GM12801 (cell line): Measurements from ENCODE around the gene ZNF816.

Experiments used
- TF ChIP-seq, protein P1 (sequence below): IDR thresholded peaks from one replicate; pipeline ENCODE4 v1.5.1; 2011; ENCODE audit warnings: control low read depth; ENCODE audit not compliant: insufficient read length; ENCODE audit errors: extremely low read depth

Gene ZNF816

DNA sequence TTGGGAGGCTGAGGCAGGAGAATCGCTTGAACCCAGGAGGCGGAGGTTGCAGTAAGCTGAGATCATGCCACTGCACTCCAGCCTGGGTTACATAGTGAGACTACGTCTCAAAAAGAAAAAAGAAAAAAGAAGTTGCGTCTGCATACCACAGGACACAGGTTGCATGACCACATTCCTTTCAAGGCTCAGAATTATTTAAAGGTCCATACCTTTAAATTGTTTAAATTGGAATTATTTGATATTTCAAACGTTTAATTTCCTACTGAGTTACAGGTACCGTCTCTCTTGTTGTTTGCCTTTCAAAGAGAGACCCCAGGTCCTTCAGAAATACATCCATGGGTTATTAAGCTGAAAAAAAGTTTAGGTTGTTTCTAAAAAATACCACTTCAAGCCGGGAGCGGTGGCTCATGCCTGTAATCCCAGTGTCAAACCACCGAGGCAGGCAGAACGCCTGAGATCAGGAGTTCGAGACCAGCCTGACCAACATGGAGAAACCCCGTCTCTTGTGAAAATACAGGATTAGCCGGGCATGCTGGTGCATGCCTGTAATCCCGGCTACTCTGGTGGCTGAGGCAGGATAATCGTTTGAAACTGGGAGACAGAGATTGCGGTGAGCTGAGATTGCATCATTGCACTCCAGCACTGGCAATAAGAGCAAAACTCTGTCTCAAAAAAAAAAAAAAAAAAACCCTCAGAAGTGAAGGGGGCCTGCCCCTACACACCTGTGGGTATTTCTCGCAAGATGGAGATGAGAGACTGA is 18.6 kb downstream of the ZNF816 start:
- TF ChIP-seq, protein P1, sequence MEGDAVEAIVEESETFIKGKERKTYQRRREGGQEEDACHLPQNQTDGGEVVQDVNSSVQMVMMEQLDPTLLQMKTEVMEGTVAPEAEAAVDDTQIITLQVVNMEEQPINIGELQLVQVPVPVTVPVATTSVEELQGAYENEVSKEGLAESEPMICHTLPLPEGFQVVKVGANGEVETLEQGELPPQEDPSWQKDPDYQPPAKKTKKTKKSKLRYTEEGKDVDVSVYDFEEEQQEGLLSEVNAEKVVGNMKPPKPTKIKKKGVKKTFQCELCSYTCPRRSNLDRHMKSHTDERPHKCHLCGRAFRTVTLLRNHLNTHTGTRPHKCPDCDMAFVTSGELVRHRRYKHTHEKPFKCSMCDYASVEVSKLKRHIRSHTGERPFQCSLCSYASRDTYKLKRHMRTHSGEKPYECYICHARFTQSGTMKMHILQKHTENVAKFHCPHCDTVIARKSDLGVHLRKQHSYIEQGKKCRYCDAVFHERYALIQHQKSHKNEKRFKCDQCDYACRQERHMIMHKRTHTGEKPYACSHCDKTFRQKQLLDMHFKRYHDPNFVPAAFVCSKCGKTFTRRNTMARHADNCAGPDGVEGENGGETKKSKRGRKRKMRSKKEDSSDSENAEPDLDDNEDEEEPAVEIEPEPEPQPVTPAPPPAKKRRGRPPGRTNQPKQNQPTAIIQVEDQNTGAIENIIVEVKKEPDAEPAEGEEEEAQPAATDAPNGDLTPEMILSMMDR = no peak

DNA sequence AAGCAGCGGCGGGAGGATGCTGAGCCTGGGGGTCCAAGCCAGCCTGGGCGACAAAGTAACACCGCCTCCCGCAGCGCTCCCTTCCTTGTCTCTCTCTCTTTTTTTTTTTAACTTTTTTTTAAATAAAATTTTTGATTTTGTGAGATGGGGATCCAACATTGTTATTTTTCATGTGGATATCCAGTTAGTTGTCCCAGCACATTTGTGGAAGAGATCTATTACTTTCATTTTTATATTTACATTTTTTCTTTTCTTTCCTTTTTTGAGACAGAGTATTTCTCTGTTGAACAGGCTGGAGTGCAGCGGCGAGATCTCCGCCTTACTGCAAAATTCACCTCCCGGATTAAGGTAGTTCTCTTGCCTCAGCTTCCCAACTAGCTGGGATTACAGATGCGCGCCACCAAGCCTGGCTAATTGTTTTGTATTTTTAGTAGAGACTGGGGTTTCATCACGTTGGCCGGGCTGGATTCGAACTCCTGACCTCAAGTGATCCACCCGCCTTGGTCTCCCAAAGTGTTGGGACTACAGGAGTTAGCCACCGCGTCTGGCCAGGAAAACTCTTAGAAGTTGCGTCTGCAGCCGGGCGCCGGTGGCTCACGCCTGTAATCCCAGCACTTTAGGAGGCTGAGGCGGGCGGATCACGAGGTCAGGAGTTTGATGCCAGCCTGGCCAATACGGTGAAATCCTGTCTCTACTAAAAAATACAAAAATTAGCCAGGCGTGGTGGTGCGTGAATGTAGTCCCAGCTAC is 19.4 kb downstream of the ZNF816 start:
- TF ChIP-seq, protein P1 = no peak

DNA sequence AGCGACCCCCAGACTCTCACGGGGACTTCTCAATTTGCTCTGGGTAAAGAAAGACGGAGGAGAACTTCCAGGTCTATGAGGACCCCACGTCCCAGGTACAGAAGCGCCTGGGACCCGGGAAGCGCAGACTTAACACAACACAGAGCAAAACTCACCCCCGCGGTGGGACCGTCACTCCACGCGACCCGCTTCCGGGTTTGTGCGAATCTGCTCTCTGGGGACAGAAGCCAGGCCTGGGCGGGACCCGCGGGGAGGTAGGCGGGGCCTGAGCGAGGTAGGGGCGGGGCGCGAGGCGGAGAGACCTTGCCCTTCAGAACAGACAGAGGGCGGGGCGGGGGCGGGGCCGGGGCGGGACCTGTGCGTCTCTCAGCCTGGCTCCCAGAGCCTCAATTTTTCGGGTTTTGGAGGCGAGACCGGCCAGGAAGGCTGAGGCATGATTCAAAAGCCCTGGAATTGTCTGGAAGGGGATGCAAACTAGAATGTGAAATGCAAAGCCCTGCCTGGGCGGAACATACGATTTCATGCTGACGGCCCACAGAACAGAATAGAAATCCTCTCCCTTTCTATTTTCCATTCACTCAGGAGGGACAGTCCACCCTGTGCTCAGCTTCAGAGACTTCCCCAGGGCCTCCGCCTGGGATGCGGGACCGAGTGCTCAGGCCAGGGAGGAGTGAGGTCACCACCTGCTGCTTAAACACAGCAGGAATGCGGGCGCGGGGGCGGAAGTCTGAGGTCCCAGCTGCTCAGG is 20.1 kb downstream of the ZNF816 start:
- TF ChIP-seq, protein P1 = no peak

DNA sequence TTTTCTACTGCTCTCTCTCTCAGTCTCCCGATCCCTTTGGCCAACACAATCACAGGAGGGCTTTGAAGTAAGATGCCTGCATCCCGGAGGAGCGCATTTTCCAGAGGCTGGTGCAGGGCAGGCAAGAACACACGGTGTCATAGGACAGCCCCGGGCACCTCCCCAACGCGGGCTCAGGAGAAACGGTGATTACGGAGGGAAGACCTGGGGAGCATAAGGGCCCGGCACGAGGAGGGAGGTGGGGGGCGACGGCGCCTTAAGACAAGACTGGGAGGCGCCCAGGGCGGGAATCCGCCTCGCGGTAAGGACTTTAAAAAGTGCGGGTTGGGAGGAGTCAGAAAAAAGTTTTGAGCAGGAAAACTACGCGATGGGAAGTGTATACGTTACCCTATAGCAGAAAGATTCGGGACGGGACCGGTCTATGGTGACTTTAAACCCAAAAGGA is 20.7 kb downstream of the ZNF816 start:
- TF ChIP-seq, protein P1 = no peak

DNA sequence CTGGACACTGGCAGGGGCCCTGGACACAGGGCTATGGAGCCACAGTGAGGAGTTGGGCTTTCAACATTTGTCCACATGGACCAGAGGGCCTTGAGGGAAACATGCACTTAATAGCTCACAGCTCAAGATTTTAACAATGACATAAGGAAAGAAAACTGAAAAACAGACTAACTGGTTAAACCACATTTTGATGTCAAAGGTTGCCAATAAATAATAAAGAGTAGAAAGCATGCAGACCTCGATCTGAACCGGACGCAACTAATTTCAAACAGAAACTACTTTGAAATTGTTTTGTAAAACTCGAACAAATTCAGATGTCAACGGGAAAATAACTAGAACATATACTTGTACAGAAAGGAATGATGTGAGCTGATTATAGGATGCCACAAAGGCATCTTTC is 23.9 kb downstream of the ZNF816 start:
- TF ChIP-seq, protein P1 = no peak

DNA sequence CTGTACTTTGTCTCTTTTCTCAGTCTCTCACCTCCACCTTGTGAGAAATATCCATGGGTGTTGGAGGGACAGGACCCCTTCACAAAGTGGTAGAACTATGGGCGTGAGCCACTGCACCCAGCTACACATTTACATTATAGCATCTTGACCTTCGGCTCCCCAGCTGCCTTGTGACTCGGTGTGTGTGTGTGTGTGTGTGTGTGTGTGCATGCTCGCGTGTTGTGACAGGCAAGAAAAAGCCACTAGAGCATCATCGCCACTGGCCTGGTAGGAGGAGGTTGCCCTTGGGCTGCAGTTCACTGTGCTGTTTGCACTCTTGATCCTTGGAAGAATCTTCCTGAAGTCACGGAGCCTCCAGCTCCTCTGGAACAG is 25.7 kb downstream of the ZNF816 start:
- TF ChIP-seq, protein P1 = no peak

DNA sequence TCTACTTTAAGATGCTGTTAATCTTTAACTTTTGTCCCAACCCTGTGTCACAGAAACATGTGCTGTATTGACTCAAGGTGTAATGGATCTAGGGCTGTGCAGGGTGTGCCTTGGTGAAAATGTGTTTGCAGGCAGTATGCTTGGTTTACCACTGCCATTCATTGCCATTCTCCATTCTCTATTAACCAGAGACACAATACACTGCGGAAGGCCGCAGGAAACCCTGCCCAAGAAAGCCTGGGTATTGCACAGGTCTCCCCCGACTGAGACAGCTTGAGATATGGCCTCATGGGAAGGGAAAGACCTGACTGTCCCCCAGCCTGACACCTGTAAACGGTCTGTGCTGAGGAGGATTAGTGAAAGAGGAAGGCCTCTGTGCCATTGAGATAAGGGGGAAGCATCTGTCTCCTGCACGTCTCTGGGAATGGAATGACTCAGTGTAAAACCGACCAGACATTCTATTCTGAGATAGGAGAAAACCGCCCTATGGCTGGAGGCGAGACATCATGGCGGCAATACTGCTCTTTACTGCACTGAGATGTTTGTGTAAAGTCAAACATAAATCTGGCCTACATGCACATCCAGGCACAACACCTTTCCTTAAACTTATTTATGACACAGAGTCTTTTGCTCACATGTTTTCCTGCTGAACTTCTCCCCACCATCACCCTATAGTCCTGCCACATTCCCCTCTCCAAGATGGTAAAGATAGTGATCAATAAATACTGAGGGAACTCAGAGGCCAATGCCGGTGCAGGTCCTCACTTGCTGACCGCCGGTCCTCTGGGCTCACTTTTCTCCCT is 26.3 kb downstream of the ZNF816 start:
- TF ChIP-seq, protein P1 = no peak
